Medulla oblongata (tissue), 1 donor: Measurements from ENCODE around the gene PIM1.
"Not testable (repeated sequence)": the region's sequence is repeated elsewhere in the genome, so short reads cannot be mapped to it uniquely, and the experiment has no call there.

ENCODE experiments used
- DNase-seq: peaks from one replicate; pipeline ENCODE4 v3.0.0-alpha.2; 2015; ENCODE audit errors: extremely low spot score

The PIM1 gene

GRCh38 chr6:37171201-37171969, 1.4 kb downstream of the PIM1 start:
- peak; percentile 64 for DNase-seq

DNA sequence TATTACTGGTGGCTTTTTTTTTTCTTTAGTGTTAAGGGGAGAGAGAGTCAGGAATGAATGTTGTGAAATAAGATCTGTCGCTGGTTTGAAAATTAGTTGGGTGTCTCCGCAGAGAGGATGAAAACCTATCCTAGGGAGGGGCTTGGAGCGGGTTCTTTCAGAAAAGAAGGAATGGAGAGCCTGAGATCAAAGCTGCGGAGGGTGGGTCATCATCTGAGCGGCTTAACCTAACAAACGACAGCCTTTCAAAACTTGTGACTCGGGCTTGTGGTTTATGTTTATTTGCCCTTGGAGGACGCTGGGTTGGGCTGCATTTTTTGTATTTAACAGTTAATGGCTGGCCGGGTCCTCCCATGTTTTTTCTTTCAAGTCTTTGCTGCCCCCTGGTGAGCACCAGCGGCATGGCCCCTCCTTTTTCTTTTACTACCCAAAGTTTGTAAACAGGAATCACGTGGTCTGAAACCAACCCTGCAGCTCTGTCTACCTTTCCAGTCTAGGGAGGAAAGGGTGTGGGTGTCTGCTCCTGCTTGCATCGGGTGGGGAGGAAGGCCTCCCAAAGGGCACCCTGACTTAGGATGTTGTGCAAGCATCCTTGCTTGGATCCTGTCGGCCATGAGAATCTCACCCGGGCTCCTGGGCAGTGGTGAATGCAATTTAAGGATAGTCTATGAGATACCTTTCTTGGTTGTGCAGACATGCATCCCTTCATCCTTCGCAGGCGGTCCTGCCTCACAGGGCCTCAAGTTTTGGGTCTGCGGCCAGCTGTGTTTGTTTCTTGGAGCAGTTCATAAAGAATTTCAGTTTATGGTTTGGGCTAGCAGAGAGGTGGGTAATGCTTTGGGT, 2.2 kb downstream of the PIM1 start:
- peak; percentile 97 for DNase-seq

DNA sequence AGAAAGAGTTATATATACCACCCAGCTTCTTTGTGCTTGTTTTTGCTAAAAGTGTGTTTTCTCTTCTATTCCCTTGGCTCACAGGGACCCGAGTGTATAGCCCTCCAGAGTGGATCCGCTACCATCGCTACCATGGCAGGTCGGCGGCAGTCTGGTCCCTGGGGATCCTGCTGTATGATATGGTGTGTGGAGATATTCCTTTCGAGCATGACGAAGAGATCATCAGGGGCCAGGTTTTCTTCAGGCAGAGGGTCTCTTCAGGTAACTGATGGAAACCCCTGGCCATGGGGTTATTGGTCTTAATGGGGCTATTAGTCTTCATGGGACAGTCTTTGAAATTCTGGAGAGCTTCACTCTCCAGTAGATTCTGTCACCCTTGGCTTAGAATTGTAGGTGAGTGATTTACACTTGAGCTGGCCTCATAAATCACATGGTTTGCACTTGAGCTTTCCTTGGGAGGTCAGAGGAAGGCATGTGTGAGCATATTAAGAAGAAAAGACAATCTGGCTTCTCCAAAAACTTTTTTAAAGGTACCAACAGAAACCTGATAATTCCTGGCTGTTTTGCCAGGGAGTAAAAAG, 3.0 kb downstream of the PIM1 start:
- DNase-seq = no peak

GRCh38 chr6:37173493-37174195, 3.7 kb downstream of the PIM1 start:
- DNase-seq = no peak

- DNase-seq = no peak
These were observed 4.2 kb downstream of the PIM1 start for GRCh38 chr6:37174196-37174514.

GRCh38 chr6:37174515-37175331, 4.8 kb downstream of the PIM1 start:
- no peak for DNase-seq

- no peak for DNase-seq
These were observed 5.6 kb downstream of the PIM1 start for GRCh38 chr6:37175332-37176267.

DNA sequence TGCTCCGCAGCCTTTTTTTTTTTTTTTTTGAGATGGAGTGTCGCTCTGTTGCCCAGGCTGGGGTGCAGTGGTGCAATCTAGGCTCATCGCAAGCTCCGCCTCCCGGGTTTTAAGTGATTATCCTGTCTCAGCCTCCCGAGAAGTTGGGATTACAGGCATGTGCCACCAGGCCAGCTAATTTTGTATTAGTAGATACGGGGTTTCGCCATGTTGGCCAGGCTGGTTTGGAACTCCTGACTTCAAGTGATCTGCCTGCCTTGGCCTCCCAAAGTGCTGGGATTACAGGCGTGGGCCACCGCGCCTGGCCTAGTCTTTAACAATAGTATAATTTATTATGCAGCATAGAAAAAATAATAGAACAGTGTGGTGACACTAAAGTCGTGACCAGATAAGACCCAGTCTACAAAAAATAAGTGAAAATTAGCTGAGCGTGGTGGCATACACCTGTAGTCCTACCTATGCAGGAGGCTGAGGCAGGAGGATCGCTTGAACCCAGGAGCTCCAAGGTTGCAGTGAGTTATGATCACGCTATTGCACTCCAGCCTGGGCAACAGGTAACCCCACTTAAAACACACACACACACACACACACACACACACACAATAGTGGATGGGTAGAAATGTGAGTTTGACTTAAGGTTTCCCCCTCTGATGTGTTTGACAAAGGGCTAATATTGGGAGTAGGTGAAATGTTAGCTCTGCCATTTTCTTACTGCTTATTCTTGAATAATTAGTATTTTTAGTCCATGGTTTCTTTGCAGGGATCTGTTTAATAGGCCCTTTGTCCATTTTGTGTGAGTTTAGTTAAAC, 6.5 kb downstream of the PIM1 start:
- DNase-seq = no peak

GRCh38 chr6:37177077-37177934, 7.4 kb downstream of the PIM1 start:
- peak; percentile 54 for DNase-seq

- DNase-seq = no peak
These were observed 8.1 kb downstream of the PIM1 start for GRCh38 chr6:37177935-37178517.

DNA sequence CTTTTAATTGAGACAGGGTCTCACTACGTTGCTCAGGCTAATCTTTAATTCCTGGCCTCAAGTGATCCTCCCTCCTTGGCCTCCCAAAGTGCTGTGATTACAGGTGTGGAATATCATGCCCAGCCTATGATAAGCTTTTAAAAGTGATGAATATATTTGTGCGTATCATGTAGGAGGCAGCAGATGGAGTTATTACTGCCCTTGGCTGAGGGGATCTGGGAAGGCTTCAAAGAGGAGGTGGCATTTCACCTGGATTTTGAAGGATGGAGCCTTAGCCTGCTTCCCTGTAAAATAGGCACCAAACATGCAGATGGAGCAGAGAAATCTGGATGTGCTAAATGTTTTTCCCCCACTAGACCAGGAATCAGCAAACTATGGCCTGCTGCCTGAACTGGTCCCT, 10.1 kb downstream of the PIM1 start:
- DNase-seq = no peak

GRCh38 chr6:37180610-37181009, 10.7 kb downstream of the PIM1 start:
- not testable (repeated sequence) for DNase-seq

GRCh38 chr6:37182736-37183590, 13.0 kb downstream of the PIM1 start:
- peak; percentile 73 for DNase-seq

- peak; percentile 71 for DNase-seq
These were observed 16.2 kb downstream of the PIM1 start for GRCh38 chr6:37185949-37186720.

- no peak for DNase-seq
These were observed 17.5 kb downstream of the PIM1 start for GRCh38 chr6:37187321-37188022.
